CD4-positive, alpha-beta T cell treated with Interferon gamma for 1 hour (primary cell): Measurements from ENCODE around the gene FBXO8.

Source experiments
- DNase-seq: peaks from one replicate; pipeline ENCODE4 v3.0.0-alpha.2; 2020

FBXO8 gene

GRCh38 chr4:174204164-174204831 lies 79.2 kb downstream of the FBXO8 start:
- no peak for DNase-seq

DNA sequence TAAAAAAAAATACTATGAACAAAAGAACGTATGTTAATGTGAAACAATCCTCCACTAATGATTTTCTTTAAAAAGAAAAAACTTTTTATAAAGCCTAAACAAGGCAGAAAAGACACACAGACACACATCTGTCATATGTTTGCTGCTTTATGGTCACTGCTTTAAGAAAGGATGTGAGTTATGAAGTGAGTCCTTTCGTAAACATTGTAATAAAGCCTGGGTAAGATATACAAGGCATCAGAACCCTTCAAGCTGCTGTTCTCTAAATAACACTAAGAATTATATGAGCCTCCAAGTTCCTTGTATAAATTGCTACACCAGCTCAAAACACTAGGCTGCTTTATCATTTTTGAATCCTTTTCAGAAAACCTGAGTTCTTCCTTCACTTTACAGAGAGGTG lies 81.6 kb downstream of the FBXO8 start:
- DNase-seq, result no peak

- no peak for DNase-seq
These were observed 83.7 kb downstream of the FBXO8 start for GRCh38 chr4:174199735-174200134.

DNA sequence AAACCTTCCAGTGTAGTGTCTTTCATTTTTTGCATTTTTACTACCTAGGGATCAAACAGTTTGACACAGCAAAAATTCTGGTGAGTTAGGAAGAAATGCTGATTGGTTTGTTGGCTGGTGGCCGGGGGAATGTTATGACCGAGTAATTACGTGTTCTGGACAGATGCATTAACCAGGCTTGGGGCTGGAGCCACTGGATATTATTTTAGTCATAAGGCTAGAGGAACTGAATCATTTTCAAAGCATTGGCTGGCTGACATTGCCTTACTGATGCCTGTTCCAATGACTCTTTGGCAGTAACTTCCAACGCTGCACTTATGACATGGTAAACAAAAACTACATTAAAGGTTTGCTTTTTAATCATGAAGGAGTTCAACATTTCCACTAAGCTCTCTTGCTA lies 84.6 kb downstream of the FBXO8 start:
- DNase-seq, result no peak

DNA sequence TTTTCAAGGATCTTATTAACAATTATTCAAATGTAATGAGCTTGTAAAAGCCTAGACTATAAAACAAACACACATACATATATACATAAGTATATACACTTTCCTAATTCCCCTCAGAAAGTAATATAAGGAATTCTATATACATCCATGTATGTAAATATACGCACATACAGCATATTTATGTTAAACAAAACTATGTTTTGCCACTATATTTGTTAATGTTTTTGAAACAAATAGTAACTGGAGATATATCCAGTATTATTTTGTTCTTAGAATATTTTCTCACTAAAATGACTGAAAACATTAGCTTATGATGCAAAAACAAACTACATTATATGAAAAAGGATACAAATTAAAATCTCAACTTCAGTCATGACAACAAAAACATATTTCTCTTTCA lies 85.1 kb downstream of the FBXO8 start:
- no peak for DNase-seq

DNA sequence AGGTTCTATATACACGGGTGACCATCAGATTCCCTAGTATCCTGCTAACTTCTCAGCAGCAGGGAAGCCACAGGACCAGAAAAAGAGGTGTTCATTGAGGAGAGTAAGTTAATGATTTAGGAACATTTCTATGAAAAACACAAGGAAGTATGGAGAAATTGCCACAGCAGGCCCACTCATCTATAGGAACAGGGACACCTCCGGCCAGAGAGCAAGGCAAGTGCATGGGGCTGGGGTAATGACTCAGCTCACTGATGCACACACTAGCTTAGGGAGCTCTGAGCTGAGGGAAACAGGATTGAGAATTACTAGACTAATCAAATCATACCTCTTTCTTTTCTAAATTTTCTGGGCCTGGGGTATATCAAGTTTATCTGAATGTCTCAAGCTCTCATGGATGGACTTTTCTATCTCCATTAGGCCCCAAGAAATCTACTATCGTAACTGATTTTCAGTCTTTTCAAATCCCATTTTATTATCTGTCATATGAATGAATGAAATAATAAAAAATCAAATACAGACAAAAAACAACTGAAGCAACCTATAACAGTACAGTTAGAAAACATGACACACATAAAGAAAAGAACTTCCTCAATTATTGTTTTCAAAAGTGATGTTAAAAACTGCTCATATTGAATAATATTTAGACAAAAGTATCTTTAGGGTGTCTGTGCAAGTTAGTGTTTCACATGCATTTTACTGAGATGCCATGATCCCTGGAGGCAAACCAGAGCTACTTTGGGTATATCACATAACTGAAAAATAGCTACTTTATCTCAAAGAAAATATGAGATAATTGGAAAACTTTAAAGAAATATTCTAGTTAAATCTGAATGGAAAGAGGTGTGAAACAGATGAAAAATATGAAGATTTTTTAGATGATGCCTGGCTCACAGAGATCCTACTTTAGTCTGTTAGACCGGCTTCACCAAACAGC lies 89.8 kb downstream of the FBXO8 start:
- no peak for DNase-seq

- DNase-seq, result no peak
These were observed 90.5 kb downstream of the FBXO8 start for GRCh38 chr4:174192943-174193342.

GRCh38 chr4:174190832-174191500 lies 92.5 kb downstream of the FBXO8 start:
- DNase-seq, result no peak

- DNase-seq, result no peak
These were observed 94.0 kb downstream of the FBXO8 start for GRCh38 chr4:174189392-174190015.
